ENCODE results near the gene MRPL3. TPM values are rescaled to one million over a fixed set of nuclear protein-coding genes. Genes with fewer than 3 reads are reported as not detected.

The MRPL3 gene
- total and polyA plus RNA-seq, 2 donors from 2014 or later: 77.3 to 91.2 TPM

- no peak for DNase-seq
- FAIRE-seq: no peak
- no peak overlapping the region for H3K9ac ChIP-seq (ENCODE audit: low read length in 3 of 3)
- H3K27me3 ChIP-seq (ENCODE audit: control insufficient read depth, insufficient read depth, low read length): no peaks in the 10 kb centered on the region
- H3K4me1 ChIP-seq (ENCODE audit: control insufficient read depth in 2 of 3, insufficient read depth in 2 of 3, low read depth in 1 of 3, low read length in 3 of 3): no peaks in the 10 kb centered on the region
- H3K4me3 ChIP-seq (ENCODE audit: low read length in 3 of 3): no peak overlapping the region
- no peaks in the 10 kb centered on the region for H3K9me3 ChIP-seq (ENCODE audit: control insufficient read depth in 2 of 3, insufficient read depth in 1 of 3, low read length in 3 of 3)
- intact Hi-C loops (cut with DNase I): no loop called here
- TF ChIP-seq CTCF (IDR thresholded peaks at IDR 0.05; ENCODE audit: borderline replicate concordance, extremely low read depth, insufficient read depth): no peak
- H3K27ac ChIP-seq (ENCODE audit: low read depth in 2 of 2, low read length in 2 of 2): no peak overlapping the region
- H3K36me3 ChIP-seq (ENCODE audit: control insufficient read depth in 2 of 3, insufficient read depth in 3 of 3, low read length in 3 of 3): peaks cover 0 to 10% (median 2%) of the 10 kb centered on the region in 3 donors
Observed at GRCh38 chr3:131480116-131480515, 22.7 kb downstream of the MRPL3 start.

GRCh38 chr3:131477813-131478212 lies 25.0 kb downstream of the MRPL3 start:
- no peaks in the 10 kb centered on the region for H3K4me1 ChIP-seq (ENCODE audit: control insufficient read depth in 2 of 3, insufficient read depth in 2 of 3, low read depth in 1 of 3, low read length in 3 of 3)
- no peaks in the 10 kb centered on the region for H3K27me3 ChIP-seq (ENCODE audit: control insufficient read depth, insufficient read depth, low read length)
- intact Hi-C loops (cut with DNase I): no loop called here
- H3K36me3 ChIP-seq (ENCODE audit: control insufficient read depth in 2 of 3, insufficient read depth in 3 of 3, low read length in 3 of 3): peaks cover 0 to 2% (median 0%) of the 10 kb centered on the region in 3 donors
- FAIRE-seq (no peak), DNase-seq (no peak)
- TF ChIP-seq CTCF (IDR thresholded peaks at IDR 0.05; ENCODE audit: borderline replicate concordance, extremely low read depth, insufficient read depth): no peak
- no peaks in the 10 kb centered on the region for H3K9me3 ChIP-seq (ENCODE audit: control insufficient read depth in 2 of 3, insufficient read depth in 1 of 3, low read length in 3 of 3)
- H3K27ac ChIP-seq (ENCODE audit: low read depth in 2 of 2, low read length in 2 of 2): no peak overlapping the region
- no peak overlapping the region for H3K4me3 ChIP-seq (ENCODE audit: low read length in 3 of 3)
- H3K9ac ChIP-seq (ENCODE audit: low read length in 3 of 3): no peak overlapping the region

GRCh38 chr3:131474115-131474514 lies 28.7 kb downstream of the MRPL3 start:
- Histone ChIP-seq H3K4me3 (ENCODE audit: low read length in 3 of 3) (no peak overlapping the region), H3K27me3 (ENCODE audit: control insufficient read depth, insufficient read depth, low read length) (no peaks in the 10 kb centered on the region), H3K36me3 (ENCODE audit: control insufficient read depth in 2 of 3, insufficient read depth in 3 of 3, low read length in 3 of 3) (peaks cover 4 to 11% (median 6%) of the 10 kb centered on the region in 3 donors), H3K27ac (ENCODE audit: low read depth in 2 of 2, low read length in 2 of 2) (no peak overlapping the region), H3K4me1 (ENCODE audit: control insufficient read depth in 2 of 3, insufficient read depth in 2 of 3, low read depth in 1 of 3, low read length in 3 of 3) (no peaks in the 10 kb centered on the region), H3K9ac (ENCODE audit: low read length in 3 of 3) (no peak overlapping the region), H3K9me3 (ENCODE audit: control insufficient read depth in 2 of 3, insufficient read depth in 1 of 3, low read length in 3 of 3) (no peaks in the 10 kb centered on the region)
- DNase-seq: no peak
- FAIRE-seq: no peak
- intact Hi-C loops (cut with DNase I): no loop called here
- TF ChIP-seq CTCF (IDR thresholded peaks at IDR 0.05; ENCODE audit: borderline replicate concordance, extremely low read depth, insufficient read depth): no peak

- Histone ChIP-seq H3K36me3 (ENCODE audit: control insufficient read depth in 2 of 3, insufficient read depth in 3 of 3, low read length in 3 of 3) (peaks cover 4 to 14% (median 14%) of the 10 kb centered on the region in 3 donors), H3K27me3 (ENCODE audit: control insufficient read depth, insufficient read depth, low read length) (no peaks in the 10 kb centered on the region)
- no peak for FAIRE-seq
Observed at GRCh38 chr3:131470377-131470776, 32.4 kb downstream of the MRPL3 start.

More at GRCh38 chr3:131470377-131470776, 32.4 kb downstream of the MRPL3 start:
- DNase-seq: no peak
- Histone ChIP-seq H3K9ac (ENCODE audit: low read length in 3 of 3) (no peak overlapping the region), H3K9me3 (ENCODE audit: control insufficient read depth in 2 of 3, insufficient read depth in 1 of 3, low read length in 3 of 3) (no peaks in the 10 kb centered on the region), H3K4me1 (ENCODE audit: control insufficient read depth in 2 of 3, insufficient read depth in 2 of 3, low read depth in 1 of 3, low read length in 3 of 3) (no peaks in the 10 kb centered on the region), H3K4me3 (ENCODE audit: low read length in 3 of 3) (no peak overlapping the region), H3K27ac (ENCODE audit: low read depth in 2 of 2, low read length in 2 of 2) (no peak overlapping the region)
- no peak for TF ChIP-seq CTCF (IDR thresholded peaks at IDR 0.05; ENCODE audit: borderline replicate concordance, extremely low read depth, insufficient read depth)
- intact Hi-C loops (cut with DNase I): no loop called here

All from kidney (tissue), 14 donors.